HG02973 (cell line): ENCODE results near the gene SEMA6C.

Experiments
- ATAC-seq: cut with Tn5 transposase; IDR thresholded peaks from one replicate; pipeline ENCODE4 v1.9.1; 2021; ENCODE audit warnings: moderate library complexity; ENCODE audit not compliant: unreplicated experiment

SEMA6C gene

DNA sequence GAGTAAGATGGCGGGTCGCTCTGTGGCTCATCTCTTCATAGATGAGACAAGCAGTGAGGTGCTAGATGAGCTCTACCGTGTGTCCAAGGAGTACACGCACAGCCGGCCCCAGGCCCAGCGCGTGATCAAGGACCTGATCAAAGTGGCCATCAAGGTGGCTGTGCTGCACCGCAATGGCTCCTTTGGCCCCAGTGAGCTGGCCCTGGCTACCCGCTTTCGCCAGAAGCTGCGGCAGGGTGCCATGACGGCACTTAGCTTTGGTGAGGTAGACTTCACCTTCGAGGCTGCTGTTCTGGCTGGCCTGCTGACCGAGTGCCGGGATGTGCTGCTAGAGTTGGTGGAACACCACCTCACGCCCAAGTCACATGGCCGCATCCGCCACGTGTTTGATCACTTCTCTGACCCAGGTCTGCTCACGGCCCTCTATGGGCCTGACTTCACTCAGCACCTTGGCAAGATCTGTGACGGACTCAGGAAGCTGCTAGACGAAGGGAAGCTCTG, 12.4 kb upstream of the SEMA6C start:
- no peak for ATAC-seq

DNA sequence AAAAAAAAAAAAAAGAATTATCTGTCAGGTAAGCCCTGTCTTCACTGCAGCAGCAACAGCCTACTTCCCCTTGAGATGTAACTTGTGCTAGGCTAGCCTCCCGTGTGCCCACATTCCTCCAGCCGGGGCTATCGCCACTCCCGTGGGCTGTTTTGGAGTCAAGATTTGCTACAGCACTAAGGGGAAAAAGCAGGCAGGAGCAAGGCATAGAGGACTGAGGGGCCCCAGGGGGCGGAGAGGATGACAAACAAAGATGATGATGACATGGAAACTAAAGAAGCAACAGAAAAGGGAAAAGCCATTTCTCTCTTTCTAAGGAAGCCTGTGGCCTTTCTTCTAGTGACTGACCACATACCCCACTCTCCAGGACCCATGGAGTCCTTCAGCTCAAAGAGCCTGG, 11.9 kb upstream of the SEMA6C start:
- no peak for ATAC-seq

DNA sequence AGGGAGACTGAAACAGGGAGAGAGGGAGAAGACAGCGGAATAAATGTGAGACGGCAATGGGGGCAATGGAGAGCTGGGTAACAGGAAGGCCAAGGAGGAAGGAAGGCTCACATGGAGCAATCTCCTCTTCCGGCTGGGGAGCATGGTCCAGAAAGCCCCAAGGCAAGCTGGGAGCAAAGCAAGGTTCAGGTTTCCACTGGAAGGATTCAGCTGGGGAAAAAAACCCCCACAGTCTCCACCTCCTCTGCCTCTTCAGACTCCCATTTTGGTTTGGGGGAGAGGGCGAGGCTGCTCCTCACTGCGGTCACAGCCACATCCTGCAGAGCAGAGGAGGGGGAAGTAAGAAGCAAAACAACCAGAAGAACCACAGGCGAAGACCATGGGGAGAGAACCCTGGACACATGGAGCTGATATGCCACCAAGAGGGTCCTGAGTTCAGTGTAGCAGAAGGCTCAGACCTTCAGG, 10.7 kb upstream of the SEMA6C start:
- ATAC-seq, result no peak

GRCh38 chr1:151156515-151156819, 10.0 kb upstream of the SEMA6C start, which contains the start of gene TNFAIP8L2:
Gene TNFAIP8L2, plus strand, starts transcription at chr1:151156649. Its CDS starts 2,049 bp downstream, at chr1:151158698.
- ATAC-seq, result peak; percentile 64

DNA sequence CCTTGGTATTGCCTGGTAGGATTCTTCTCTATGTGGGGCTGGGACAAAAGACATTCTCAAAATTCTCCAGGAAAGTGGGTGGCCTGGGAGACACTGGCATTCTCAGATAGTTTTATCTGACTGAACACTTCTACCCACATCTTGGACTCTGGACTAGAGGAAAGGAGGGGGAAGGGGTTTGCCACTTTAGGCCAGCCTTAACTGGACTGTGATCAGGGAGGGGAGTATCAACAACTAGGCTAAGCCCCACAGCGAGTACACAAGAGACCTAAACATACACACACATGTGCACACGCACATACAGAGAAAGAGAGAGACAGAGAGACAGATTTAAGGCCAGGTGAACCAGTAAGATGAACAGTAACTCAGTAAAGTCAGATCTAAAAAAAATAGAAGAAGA, 1.2 kb upstream of the SEMA6C start:
- ATAC-seq, result no peak

DNA sequence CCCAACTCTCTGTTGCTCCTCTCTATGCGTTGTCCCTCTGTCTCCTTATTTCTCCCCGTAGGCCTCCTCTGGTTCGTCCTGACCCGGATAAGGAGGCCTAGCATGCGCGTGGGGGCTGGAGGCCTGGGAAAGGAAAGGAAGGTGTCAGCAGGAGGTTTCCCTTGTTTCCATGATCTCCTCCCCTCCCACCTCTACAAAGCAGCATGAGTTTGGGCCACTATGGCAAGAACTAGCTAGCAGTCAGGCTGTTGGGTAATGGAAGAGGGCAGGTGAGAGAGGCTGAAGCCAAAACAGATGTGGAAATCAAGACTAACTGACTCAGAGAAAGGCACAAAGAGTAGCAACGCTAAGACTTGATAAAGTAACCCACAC, 687 bp upstream of the SEMA6C start:
- no peak for ATAC-seq

- ATAC-seq, result no peak
Observed at GRCh38 chr1:151146072-151146411, 389 bp downstream of the SEMA6C start.

DNA sequence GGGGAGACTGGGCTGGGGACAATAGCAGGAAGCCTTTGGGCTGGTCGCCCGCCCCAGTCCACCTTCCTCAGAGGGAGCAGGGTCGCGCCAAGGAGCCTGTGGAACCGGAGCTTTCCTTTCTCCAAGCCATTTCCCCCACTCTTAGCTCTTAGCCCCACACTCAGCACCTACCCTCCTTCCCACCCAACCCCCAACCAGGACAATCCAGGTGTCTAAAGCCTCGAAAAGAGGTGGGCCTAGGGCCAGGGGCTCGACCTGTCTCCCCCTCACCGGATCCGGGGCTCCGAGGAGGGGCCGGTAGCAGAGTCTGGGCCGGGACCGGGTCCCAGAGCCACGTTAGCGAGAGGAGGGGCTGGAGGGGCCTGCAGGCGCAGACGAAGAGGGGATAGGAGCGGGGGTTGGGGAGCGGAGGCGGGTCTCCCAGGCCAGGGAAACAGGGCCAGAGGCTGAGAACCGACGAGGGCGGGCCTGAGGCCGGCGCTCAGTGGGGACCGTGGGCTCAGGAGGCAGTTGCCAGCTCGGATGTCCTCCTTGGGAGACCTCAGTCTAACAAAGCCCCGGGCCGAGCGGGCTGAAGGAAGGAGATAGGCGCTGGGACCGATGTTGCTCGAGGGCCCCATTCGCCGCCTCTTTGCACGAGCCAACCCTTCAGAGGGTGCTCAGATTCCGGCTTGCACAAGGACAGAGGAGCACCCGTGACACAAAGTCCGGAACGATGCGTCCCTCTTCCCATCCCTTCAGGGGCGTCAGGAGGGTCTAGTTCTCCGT, 943 bp downstream of the SEMA6C start:
- no peak for ATAC-seq

DNA sequence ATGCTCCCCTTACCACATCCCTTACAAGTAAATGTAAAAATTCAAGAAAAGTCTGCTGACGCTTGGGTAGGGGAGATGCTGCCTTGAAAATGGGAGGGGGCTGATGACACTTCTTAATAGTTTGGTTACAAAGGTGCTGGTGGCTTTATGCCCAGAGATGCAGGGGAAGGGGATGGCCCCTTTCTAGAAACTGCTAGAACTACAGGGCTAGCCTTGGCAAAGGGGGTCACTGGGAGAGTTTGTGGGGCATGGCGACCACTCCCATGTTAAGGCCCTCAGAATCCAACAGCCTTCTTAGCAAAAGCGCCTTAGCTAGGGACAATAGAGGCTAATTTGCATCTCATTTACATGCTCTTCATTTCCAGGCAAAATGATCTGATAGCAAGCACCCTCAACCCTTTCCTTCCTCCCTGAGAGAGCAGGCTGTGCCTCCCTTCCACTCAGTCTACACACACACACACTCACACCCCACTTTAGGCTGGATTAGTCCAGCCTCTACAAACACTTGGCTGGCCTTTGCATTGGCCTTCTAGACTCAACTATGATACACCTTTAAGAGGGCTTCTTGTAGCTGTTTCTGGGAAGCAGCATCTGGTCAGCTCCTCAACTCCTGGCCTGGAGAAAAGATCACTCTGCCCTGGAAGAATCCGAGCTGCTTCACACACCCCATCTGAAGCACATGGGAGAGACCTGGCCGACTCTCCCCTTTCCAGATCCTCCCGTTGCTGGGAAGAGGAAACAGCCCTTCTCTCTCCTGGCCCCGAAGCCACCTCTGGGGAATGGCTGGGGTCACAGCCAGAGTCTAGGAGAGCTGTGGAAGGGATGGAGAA, 1.7 kb downstream of the SEMA6C start:
- ATAC-seq, result no peak

GRCh38 chr1:151143986-151144385, 2.4 kb downstream of the SEMA6C start:
- no peak for ATAC-seq

DNA sequence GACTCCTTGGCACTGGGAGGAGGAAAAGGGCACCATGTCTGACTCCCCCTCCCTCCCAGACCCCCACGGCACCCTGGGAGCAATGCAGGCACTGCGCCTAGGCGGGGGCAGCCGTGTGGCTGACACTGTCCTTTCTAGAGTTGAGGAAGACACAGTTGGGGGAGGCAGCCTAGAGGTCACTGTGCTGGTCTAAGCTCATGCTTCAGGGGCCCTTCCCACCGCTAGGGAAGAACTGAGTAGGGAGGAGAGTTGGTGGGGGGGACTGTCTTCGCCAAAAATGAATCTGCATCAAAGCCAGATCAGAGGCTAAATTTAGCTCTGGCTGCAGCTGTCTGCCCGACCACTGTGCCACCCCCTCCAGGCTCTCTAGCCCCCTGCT, 3.4 kb downstream of the SEMA6C start:
- ATAC-seq, result no peak

GRCh38 chr1:151142411-151143056, 3.9 kb downstream of the SEMA6C start:
- no peak for ATAC-seq

DNA sequence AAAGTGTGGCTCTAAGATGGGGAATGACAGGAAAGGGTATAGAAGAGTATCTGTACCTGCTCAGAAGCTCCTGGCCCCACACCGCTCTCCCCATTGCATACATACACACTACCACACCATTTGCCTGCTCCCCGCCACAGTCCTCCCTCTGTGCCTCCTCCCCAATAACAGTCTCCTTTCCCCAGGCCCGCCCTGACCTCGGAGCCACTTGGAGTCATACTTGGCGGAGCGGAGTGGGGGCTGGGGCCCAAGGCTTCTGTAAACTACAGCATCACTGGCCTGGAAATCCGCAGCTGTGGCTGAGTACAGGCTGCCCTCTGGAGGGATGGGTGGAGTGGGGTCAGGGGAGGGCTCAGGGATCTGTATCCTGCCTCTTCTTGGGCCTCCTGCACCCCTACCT, 8.6 kb downstream of the SEMA6C start:
- ATAC-seq, result no peak

GRCh38 chr1:151135433-151136385, 10.7 kb downstream of the SEMA6C start:
- no peak for ATAC-seq

DNA sequence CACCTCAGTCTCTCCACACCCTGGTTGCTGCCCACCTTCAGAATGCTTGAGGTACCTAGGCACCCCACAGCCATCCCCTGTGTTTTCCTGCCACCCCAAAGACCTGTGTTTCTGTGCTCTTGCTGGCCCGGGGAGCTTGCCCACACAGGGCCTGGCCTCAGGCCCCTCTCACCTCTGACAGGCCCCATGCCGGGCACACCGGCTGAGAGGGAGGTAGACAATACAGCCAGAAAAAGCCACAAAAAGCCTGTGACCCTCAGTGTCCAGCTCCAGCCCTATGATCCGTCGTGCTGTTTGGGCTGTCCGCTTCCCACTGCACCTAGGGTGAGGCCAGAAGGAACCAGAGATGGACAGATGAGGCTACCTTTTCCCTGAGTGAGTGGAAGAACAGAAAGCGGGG, 11.4 kb downstream of the SEMA6C start:
- no peak for ATAC-seq

DNA sequence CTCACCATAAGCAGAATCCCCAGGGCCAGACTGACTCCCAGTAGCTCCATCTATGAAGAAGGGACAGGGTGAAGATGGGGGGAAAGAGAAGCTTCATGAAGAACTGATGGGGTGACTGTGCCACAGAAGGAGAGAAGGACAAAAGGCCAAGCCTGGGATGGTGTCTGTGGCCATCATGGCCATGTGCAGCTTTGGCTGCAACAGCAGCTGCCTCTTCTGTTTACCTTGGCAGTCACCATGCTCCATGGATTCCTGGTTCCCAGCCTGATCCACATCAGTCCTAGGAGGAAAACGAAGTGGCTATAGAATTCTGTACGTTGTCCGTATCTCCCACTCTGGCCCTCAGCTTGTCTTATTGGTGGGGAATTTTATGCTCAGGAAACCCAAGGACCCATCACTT, 12.0 kb downstream of the SEMA6C start:
- no peak for ATAC-seq

GRCh38 chr1:151133018-151133806, 13.2 kb downstream of the SEMA6C start:
- no peak for ATAC-seq

GRCh38 chr1:151132335-151133017, 14.0 kb downstream of the SEMA6C start:
- ATAC-seq, result no peak

DNA sequence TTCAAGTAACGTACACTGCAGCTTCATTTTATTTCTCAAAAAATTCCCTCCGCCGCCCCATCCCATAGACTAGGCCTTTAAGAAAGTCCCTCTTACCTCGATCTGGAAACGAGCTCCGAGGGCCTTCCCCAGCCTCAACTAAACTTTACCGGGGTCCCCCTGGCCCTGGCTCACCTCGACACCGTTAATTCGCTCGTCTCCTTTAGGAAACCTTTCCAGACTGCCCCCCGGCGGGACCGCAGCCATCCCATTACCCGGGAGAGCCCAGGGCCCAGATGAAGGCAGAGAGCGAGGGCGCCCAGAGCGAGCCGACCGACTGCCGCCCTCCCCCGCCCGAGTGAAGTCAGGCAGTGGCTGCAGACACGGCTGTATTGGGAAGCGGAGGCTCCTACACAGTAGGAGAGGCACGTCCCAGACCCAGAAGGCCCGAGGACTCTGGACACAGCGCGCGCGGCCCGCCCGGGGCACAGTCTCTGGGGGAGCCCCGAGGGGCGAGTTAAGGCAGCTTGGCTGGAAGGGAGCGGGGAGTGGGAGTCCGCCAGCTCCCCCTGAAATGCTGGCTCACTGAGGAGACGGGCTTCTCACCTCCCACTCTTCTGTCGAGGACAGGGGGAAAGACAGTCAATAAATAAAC, 14.6 kb downstream of the SEMA6C start:
- ATAC-seq, result no peak
